Subcutaneous abdominal adipose tissue (tissue), 5 donors: ENCODE results near the gene NOTCH1.

Experiments
- H3K27ac ChIP-seq: one replicate; pipeline ENCODE4 v1.7.0; 2013; ENCODE audit warnings: low read depth, mild to moderate bottlenecking, inconsistent platforms, low read length, moderate library complexity
- H3K27me3 ChIP-seq, 5 donors: one replicate each; pipeline ENCODE4 v1.7.0; 2013; ENCODE audit warnings: low read length in 5 of 5, inconsistent platforms in 1 of 5; ENCODE audit not compliant: control insufficient read depth in 5 of 5, insufficient read depth in 4 of 5
- H3K36me3 ChIP-seq, 5 donors: one replicate each; pipeline ENCODE4 v1.7.0; 2013; ENCODE audit warnings: low read length in 5 of 5; ENCODE audit not compliant: control insufficient read depth in 5 of 5, insufficient read depth in 5 of 5
- H3K4me1 ChIP-seq, 5 donors: one replicate each; pipeline ENCODE4 v1.7.0; 2013; ENCODE audit warnings: low read length in 5 of 5, mild to moderate bottlenecking in 3 of 5, moderate library complexity in 1 of 5; ENCODE audit not compliant: control insufficient read depth in 5 of 5, insufficient read depth in 5 of 5
- H3K4me3 ChIP-seq, 5 donors: one replicate each; pipeline ENCODE4 v1.7.0; 2013; ENCODE audit warnings: low read length in 5 of 5, low read depth in 1 of 5
- H3K9ac ChIP-seq, 5 donors: one replicate each; pipeline ENCODE4 v1.7.0; 2013; ENCODE audit warnings: low read length in 5 of 5, mild to moderate bottlenecking in 4 of 5, moderate library complexity in 3 of 5
- H3K9me3 ChIP-seq, 5 donors: one replicate each; pipeline ENCODE4 v1.7.0; 2013; ENCODE audit warnings: low read length in 5 of 5; ENCODE audit not compliant: control insufficient read depth in 5 of 5
- donor health status: healthy.
- donor health status: healthy.
- donor health status: healthy.
- donor health status: healthy.
- donor health status: healthy.

NOTCH1 gene

GRCh38 chr9:136545965-136546696 is at the start of gene NOTCH1:
Gene NOTCH1, minus strand, starts transcription at chr9:136546048. Its CDS starts 262 bp downstream, at chr9:136545786.
- Histone ChIP-seq H3K4me1 (peaks cover 2 to 83% (median 65%) of the 10 kb centered on the region in 5 donors), H3K9me3 (no peaks in the 10 kb centered on the region), H3K36me3 (peaks cover 0 to 22% (median 16%) of the 10 kb centered on the region in 5 donors), H3K4me3 (peak within 1 kb of the TSS; percentile 78 to 81 (median 80)), H3K27ac (peak within 1 kb of the TSS; percentile 97), H3K9ac (peak within 1 kb of the TSS in 4 of 5 donors; percentile 73 to 86 (median 79)), H3K27me3 (no peaks in the 10 kb centered on the region)

- H3K27me3 ChIP-seq: peaks cover 4 to 8% (median 6%) of the 10 kb centered on the region in 5 donors
- H3K9ac ChIP-seq: no peak overlapping the region
- H3K9me3 ChIP-seq: no peaks in the 10 kb centered on the region
- no peaks in the 10 kb centered on the region for H3K36me3 ChIP-seq
- H3K27ac ChIP-seq: no peak overlapping the region
- H3K4me3 ChIP-seq: no peak overlapping the region
- peaks cover 2 to 25% (median 16%) of the 10 kb centered on the region in 5 donors for H3K4me1 ChIP-seq
These were observed 48.6 kb upstream of the NOTCH1 start for GRCh38 chr9:136594492-136594891.

- Histone ChIP-seq H3K9me3 (no peaks in the 10 kb centered on the region), H3K36me3 (no peaks in the 10 kb centered on the region), H3K27me3 (peaks cover 0 to 10% (median 8%) of the 10 kb centered on the region in 5 donors), H3K27ac (no peak overlapping the region), H3K4me1 (peaks cover 3 to 31% (median 24%) of the 10 kb centered on the region in 5 donors), H3K4me3 (no peak overlapping the region), H3K9ac (no peak overlapping the region)
These were observed 47.7 kb upstream of the NOTCH1 start for GRCh38 chr9:136593581-136593980.

- H3K27ac ChIP-seq: no peak overlapping the region
- H3K27me3 ChIP-seq: peaks cover 0 to 11% (median 8%) of the 10 kb centered on the region in 5 donors
- peaks cover 8 to 39% (median 28%) of the 10 kb centered on the region in 5 donors for H3K4me1 ChIP-seq
- no peak overlapping the region for H3K4me3 ChIP-seq
- H3K9ac ChIP-seq: no peak overlapping the region
- H3K36me3 ChIP-seq: no peaks in the 10 kb centered on the region
- no peaks in the 10 kb centered on the region for H3K9me3 ChIP-seq
These were observed 46.8 kb upstream of the NOTCH1 start for GRCh38 chr9:136592666-136593065.

GRCh38 chr9:136590821-136591752 is 45.2 kb upstream of the NOTCH1 start:
- Histone ChIP-seq H3K36me3 (no peaks in the 10 kb centered on the region), H3K27ac (no peak overlapping the region), H3K27me3 (peaks cover 0 to 14% (median 8%) of the 10 kb centered on the region in 5 donors), H3K9me3 (no peaks in the 10 kb centered on the region), H3K4me1 (peaks cover 16 to 55% (median 41%) of the 10 kb centered on the region in 5 donors), H3K9ac (no peak overlapping the region), H3K4me3 (no peak overlapping the region)

- no peak overlapping the region for H3K9ac ChIP-seq
- H3K27me3 ChIP-seq: peaks cover 0 to 14% (median 8%) of the 10 kb centered on the region in 5 donors
- no peak overlapping the region for H3K4me3 ChIP-seq
- H3K4me1 ChIP-seq: peaks cover 15 to 65% (median 49%) of the 10 kb centered on the region in 5 donors
- no peaks in the 10 kb centered on the region for H3K9me3 ChIP-seq
- no peak overlapping the region for H3K27ac ChIP-seq
- H3K36me3 ChIP-seq: no peaks in the 10 kb centered on the region
These were observed 44.2 kb upstream of the NOTCH1 start for GRCh38 chr9:136589766-136590763.

- H3K27ac ChIP-seq: no peak overlapping the region
- H3K4me1 ChIP-seq: peaks cover 15 to 76% (median 54%) of the 10 kb centered on the region in 5 donors
- H3K9ac ChIP-seq: no peak overlapping the region
- peaks cover 0 to 14% (median 6%) of the 10 kb centered on the region in 5 donors for H3K27me3 ChIP-seq
- H3K9me3 ChIP-seq: no peaks in the 10 kb centered on the region
- no peaks in the 10 kb centered on the region for H3K36me3 ChIP-seq
- peak overlapping the region in 2 of 5 donors; percentile 11 to 31 for H3K4me3 ChIP-seq
These were observed 43.0 kb upstream of the NOTCH1 start for GRCh38 chr9:136588663-136589464.

GRCh38 chr9:136587944-136588662 is 42.3 kb upstream of the NOTCH1 start:
- Histone ChIP-seq H3K27ac (no peak overlapping the region), H3K36me3 (no peaks in the 10 kb centered on the region), H3K9me3 (no peaks in the 10 kb centered on the region), H3K4me1 (peaks cover 15 to 76% (median 54%) of the 10 kb centered on the region in 5 donors), H3K27me3 (peaks cover 0 to 13% (median 6%) of the 10 kb centered on the region in 5 donors), H3K4me3 (peak overlapping the region in 2 of 5 donors; percentile 11 to 31), H3K9ac (no peak overlapping the region)
